ENCODE measurements around the gene PSME2.
"Not testable (repeated sequence)": the region's sequence is repeated elsewhere in the genome, so short reads cannot be mapped to it uniquely, and the experiment has no call there.

Gene PSME2

DNA sequence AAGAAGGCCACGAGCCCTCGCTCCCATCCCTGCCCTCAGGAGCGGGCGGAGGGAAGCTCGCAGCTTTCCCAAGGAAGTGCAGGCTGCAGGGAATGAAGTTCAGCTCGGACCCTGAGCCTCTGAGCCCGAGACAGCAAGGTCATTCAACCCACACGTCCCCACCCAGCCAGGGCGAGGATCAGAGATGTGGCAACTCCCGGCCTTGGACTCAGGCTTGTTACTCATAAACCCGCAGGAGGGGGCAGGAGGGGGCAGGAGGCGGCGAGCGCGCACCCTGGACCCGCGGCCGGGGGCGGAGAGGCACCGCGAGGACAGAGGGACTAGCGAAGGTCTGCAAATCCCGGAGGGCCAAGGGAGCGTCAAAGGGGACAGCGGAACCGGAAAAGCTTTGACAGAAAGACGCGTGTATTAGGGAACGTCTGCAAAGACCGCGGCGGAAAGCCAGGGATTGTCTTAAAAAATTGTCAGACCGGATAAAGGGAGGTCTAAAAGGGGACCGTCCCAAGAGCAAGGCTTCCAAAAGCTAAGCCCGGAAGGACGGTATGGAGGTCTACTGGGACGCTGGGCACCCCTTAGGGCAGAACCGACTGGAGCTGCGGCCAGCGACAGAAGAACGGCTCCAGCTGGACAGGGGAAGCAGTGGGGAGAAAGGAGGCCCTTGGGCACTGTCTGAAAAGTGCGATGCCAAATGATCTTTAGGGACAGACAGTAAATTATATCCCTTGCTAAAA is 32.4 kb downstream of the PSME2 start:
- Mint-ChIP-seq H3K27ac (peak overlapping the region; percentile 97), H3K9me3 (no peaks in the 10 kb centered on the region), H3K36me3 (peaks cover 12% of the 10 kb centered on the region), H3K4me1 (peaks cover 16% of the 10 kb centered on the region), H3K4me3 (peak overlapping the region; percentile 99), H3K27me3 (no peaks in the 10 kb centered on the region)
- peak; percentile 17 for ATAC-seq (ENCODE audit: low read depth)
- peak in 1 of 2 donors; percentile 74 for DNase-seq (ENCODE audit: low spot score in 2 of 2)

DNA sequence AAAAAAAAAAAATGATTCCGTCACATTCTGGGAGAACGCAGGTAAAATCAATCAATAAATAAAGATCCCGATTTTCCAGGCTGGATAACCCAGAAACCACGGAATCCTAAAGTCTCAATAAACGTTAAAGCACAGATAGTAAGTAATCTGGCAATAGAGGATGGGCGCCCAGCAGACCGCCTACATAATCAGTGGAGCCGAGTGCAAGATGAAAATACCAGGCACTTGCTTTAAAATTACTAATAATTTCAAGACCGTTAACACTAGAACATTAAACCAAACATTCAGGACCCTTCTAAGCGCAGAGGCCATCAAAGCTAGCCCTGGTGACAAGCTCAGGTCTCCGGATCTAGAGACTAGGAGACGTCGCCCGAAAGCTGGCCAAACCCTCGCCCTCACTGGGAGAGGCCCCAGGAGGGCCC is 33.0 kb downstream of the PSME2 start:
- Mint-ChIP-seq H3K4me3 (peak overlapping the region; percentile 99), H3K9me3 (no peaks in the 10 kb centered on the region), H3K36me3 (peaks cover 6% of the 10 kb centered on the region), H3K27me3 (no peaks in the 10 kb centered on the region), H3K4me1 (peaks cover 20% of the 10 kb centered on the region), H3K27ac (peak overlapping the region; percentile 97)
- DNase-seq (ENCODE audit: low spot score in 2 of 2) (no peak), ATAC-seq (ENCODE audit: low read depth) (no peak)

DNA sequence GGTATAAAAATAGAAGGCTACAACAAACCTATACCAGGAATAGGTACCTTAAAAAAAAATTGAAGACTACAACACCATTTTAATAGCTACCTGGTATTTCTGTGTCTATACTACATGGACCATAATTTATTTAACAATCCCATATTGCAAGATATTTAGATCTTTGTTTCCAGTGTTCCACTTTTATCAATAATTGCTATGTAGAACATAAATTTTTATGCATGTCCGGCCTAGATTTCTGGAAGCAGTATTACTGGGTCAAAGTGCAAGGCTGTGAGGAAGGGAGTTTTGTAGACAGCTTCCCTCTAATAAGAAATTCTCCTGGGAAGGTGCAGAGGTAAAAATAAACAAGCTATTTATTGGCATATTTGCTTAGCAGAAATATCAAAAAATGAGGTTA is 35.9 kb downstream of the PSME2 start:
- no peaks in the 10 kb centered on the region for H3K36me3 Mint-ChIP-seq
- peaks cover 9% of the 10 kb centered on the region for H3K4me1 Mint-ChIP-seq
- H3K27ac Mint-ChIP-seq, result no peak overlapping the region
- ATAC-seq (ENCODE audit: low read depth) (no peak), DNase-seq (ENCODE audit: low spot score in 2 of 2) (no peak)
- no peak overlapping the region for H3K4me3 Mint-ChIP-seq
- no peaks in the 10 kb centered on the region for H3K9me3 Mint-ChIP-seq
- no peaks in the 10 kb centered on the region for H3K27me3 Mint-ChIP-seq

DNA sequence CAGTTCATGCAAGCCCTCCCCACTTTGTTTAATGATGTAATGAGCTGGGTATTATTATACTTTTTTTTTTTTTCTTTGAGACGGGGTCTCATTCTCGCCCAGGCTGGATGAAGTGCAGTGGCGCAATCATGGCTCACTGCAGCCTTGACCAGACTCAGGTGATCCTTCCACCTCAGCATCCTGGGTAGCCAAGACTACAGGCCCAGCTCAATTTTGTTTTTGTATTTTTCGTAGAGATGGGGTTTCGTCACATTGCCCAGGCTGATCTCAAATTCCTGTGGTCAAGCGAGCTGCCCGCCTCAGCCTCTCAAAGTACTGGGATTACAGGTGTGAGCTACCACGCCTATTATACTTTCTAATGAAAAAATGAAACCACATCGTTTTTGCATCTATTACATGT is 36.4 kb downstream of the PSME2 start:
- H3K4me3 Mint-ChIP-seq, result no peak overlapping the region
- peaks cover 6% of the 10 kb centered on the region for H3K4me1 Mint-ChIP-seq
- no peaks in the 10 kb centered on the region for H3K27me3 Mint-ChIP-seq
- H3K9me3 Mint-ChIP-seq, result no peaks in the 10 kb centered on the region
- H3K27ac Mint-ChIP-seq, result no peak overlapping the region
- no peaks in the 10 kb centered on the region for H3K36me3 Mint-ChIP-seq
- ATAC-seq (ENCODE audit: low read depth) (no peak), DNase-seq (ENCODE audit: low spot score in 2 of 2) (no peak)

DNA sequence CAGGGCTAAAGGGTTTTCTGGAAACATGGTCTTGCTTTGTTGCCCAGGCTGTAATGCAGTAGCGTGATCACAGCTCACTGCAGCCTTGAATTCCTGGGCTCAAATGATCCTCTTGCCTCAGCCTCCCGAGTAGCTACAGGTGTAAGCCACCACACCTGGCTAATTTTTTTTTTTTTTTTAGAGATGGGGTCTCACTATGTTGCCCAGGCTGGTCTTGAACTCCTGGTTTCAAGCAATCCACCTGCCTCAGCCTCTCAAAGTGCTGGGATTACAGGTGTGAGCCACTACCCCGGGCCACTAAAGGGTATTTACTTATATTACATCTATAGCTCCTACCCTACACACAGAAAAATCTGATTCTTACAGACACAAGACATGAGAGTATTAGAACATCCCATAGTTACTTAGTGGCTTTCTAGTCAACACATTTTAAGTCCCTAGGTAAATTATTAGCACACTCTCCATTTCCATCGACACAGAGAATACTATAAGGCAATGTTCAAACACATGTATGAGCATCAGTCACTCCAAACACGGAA is 38.0 kb downstream of the PSME2 start:
- H3K27me3 Mint-ChIP-seq, result no peaks in the 10 kb centered on the region
- H3K27ac Mint-ChIP-seq, result peak overlapping the region; percentile 87
- H3K36me3 Mint-ChIP-seq, result peaks cover 7% of the 10 kb centered on the region
- H3K4me3 Mint-ChIP-seq, result no peak overlapping the region
- ATAC-seq (ENCODE audit: low read depth), result peak; percentile 10
- DNase-seq (ENCODE audit: low spot score in 2 of 2), result no peak
- H3K4me1 Mint-ChIP-seq, result peaks cover 6% of the 10 kb centered on the region
- no peaks in the 10 kb centered on the region for H3K9me3 Mint-ChIP-seq

- ATAC-seq (ENCODE audit: low read depth), result no peak
- no peak overlapping the region for H3K4me3 Mint-ChIP-seq
- H3K27ac Mint-ChIP-seq, result no peak overlapping the region
Observed at GRCh38 chr14:24106672-24107271, 39.6 kb downstream of the PSME2 start.

GRCh38 chr14:24105609-24106239 is 40.7 kb downstream of the PSME2 start:
- DNase-seq (ENCODE audit: low spot score in 2 of 2); H3K36me3 Mint-ChIP-seq; H3K4me3 Mint-ChIP-seq; H3K9me3 Mint-ChIP-seq; H3K27me3 Mint-ChIP-seq; H3K4me1 Mint-ChIP-seq; ATAC-seq (ENCODE audit: low read depth); H3K27ac Mint-ChIP-seq: not testable (repeated sequence)

More at GRCh38 chr14:24106672-24107271, 39.6 kb downstream of the PSME2 start:
- Mint-ChIP-seq H3K27me3 (no peaks in the 10 kb centered on the region), H3K4me1 (peaks cover 7% of the 10 kb centered on the region), H3K9me3 (no peaks in the 10 kb centered on the region), H3K36me3 (peaks cover 9% of the 10 kb centered on the region)
- DNase-seq (ENCODE audit: low spot score in 2 of 2), result no peak

DNA sequence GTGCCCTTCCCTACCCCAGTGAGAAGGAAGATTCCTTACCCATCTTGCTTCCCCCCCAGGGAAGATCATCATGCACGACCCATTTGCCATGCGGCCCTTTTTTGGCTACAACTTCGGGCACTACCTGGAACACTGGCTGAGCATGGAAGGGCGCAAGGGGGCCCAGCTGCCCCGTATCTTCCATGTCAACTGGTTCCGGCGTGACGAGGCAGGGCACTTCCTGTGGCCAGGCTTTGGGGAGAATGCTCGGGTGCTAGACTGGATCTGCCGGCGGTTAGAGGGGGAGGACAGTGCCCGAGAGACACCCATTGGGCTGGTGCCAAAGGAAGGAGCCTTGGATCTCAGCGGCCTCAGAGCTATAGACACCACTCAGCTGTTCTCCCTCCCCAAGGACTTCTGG is 43.0 kb downstream of the PSME2 start:
- ATAC-seq (ENCODE audit: low read depth) (no peak), DNase-seq (ENCODE audit: low spot score in 2 of 2) (no peak)
- Mint-ChIP-seq H3K27me3 (no peaks in the 10 kb centered on the region), H3K36me3 (peaks cover 19% of the 10 kb centered on the region), H3K27ac (no peak overlapping the region), H3K4me1 (peaks cover 2% of the 10 kb centered on the region), H3K4me3 (no peak overlapping the region), H3K9me3 (no peaks in the 10 kb centered on the region)

GRCh38 chr14:24102357-24103048 is 43.9 kb downstream of the PSME2 start:
- DNase-seq (ENCODE audit: low spot score in 2 of 2), result no peak
- H3K27ac Mint-ChIP-seq, result no peak overlapping the region
- H3K4me1 Mint-ChIP-seq, result peaks cover 2% of the 10 kb centered on the region
- no peaks in the 10 kb centered on the region for H3K9me3 Mint-ChIP-seq
- H3K27me3 Mint-ChIP-seq, result no peaks in the 10 kb centered on the region
- peaks cover 19% of the 10 kb centered on the region for H3K36me3 Mint-ChIP-seq
- no peak for ATAC-seq (ENCODE audit: low read depth)
- H3K4me3 Mint-ChIP-seq, result no peak overlapping the region

- Mint-ChIP-seq H3K9me3 (no peaks in the 10 kb centered on the region), H3K4me3 (no peak overlapping the region), H3K27me3 (no peaks in the 10 kb centered on the region), H3K36me3 (peaks cover 24% of the 10 kb centered on the region), H3K4me1 (peaks cover 9% of the 10 kb centered on the region), H3K27ac (no peak overlapping the region)
- DNase-seq (ENCODE audit: low spot score in 2 of 2) (no peak), ATAC-seq (ENCODE audit: low read depth) (no peak)
Observed at GRCh38 chr14:24100982-24101494, 45.4 kb downstream of the PSME2 start.

- DNase-seq (ENCODE audit: low spot score in 2 of 2), result no peak
- Mint-ChIP-seq H3K4me1 (peaks cover 14% of the 10 kb centered on the region), H3K4me3 (no peak overlapping the region), H3K9me3 (no peaks in the 10 kb centered on the region), H3K27me3 (no peaks in the 10 kb centered on the region), H3K36me3 (peaks cover 24% of the 10 kb centered on the region), H3K27ac (no peak overlapping the region)
- no peak for ATAC-seq (ENCODE audit: low read depth)
Observed at GRCh38 chr14:24100197-24100981, 46.0 kb downstream of the PSME2 start.

DNA sequence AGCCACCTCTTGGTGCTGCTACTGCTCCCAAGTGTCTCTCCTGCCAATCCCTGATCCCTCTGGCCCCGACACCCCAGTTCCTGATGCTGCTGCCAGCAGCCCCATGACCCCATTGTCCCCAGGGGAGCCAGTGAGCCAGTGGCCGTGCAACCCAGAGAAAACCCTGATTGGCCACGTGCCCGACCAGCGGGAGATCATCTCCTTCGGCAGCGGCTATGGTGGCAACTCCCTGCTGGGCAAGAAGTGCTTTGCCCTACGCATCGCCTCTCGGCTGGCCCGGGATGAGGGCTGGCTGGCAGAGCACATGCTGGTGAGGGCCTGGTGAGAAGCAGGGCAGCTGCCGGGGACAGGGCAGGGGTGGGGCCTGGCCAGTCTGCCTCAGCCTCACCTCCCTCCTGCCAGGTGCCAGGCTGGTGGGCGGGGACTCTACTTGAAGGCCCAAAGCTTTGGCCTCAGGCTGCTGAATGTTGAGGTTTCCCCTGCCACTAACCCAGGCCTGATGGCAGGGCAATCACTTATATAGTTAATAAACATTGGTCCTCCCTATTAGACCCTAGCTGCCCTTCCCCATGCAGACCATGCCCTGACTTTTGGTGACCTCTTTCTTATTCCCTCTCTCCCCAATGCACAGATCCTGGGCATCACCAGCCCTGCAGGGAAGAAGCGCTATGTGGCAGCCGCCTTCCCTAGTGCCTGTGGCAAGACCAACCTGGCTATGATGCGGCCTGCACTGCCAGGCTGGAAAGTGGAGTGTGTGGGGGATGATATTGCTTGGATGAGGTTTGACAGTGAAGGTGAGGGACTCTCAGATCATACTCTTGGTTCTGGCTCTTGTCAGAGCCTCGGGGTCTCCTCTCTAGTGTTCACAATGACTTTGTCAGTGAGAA is 47.2 kb downstream of the PSME2 start:
- Mint-ChIP-seq H3K36me3 (peaks cover 20% of the 10 kb centered on the region), H3K9me3 (no peaks in the 10 kb centered on the region), H3K27ac (no peak overlapping the region)

More for the DNA sequence above, 47.2 kb downstream of the PSME2 start:
- DNase-seq (ENCODE audit: low spot score in 2 of 2) (no peak), ATAC-seq (ENCODE audit: low read depth) (no peak)
- Mint-ChIP-seq H3K4me3 (no peak overlapping the region), H3K27me3 (no peaks in the 10 kb centered on the region), H3K4me1 (peaks cover 16% of the 10 kb centered on the region)
